Left ventricle myocardium inferior (tissue), 1 donor: Measurements from ENCODE around the gene EOLA1. TPM values are rescaled to one million over a fixed set of nuclear protein-coding genes. Genes with fewer than 3 reads are reported as not detected.
A peak's percentile ranks its signal among the peaks of the same experiment; 100 is the strongest.

ENCODE experiments used
- DNase-seq: peaks from one replicate; pipeline ENCODE4 v3.0.0-alpha.2; 2020
- H3K27ac ChIP-seq: fragments of 200-600 bp; replicated peaks from 2 replicates; pipeline ENCODE4 v1.8.0; 2021
- H3K27me3 ChIP-seq: fragments of 200-600 bp; 2 replicates; pipeline ENCODE4 v1.8.0; 2021; ENCODE audit warnings: low read depth
- H3K36me3 ChIP-seq: fragments of 200-600 bp; 2 replicates; pipeline ENCODE4 v1.8.0; 2021
- H3K4me1 ChIP-seq: fragments of 200-600 bp; 2 replicates; pipeline ENCODE4 v1.8.0; 2021
- H3K4me3 ChIP-seq: fragments of 200-600 bp; 2 replicates; pipeline ENCODE4 v1.8.0; 2021; ENCODE audit warnings: mild to moderate bottlenecking, moderate library complexity
- H3K9me3 ChIP-seq: fragments of 200-600 bp; replicated peaks from 2 replicates; pipeline ENCODE4 v1.8.0; 2021
- CTCF ChIP-seq: fragments of 200-600 bp; IDR thresholded peaks from 2 replicates; pipeline ENCODE4 v1.8.0; 2021; ENCODE audit warnings: antibody characterized with exemption, mild to moderate bottlenecking, borderline replicate concordance
- intact Hi-C: fragments of 100-400 bp; cut with micrococcal nuclease; formaldehyde crosslinking; loops from one replicate; pipeline ENCODE4 v1.11.0; 2022
- total RNA-seq: library from RNA; stranded (reverse); fragmentation: NEBNext Ultra II Directional; extraction: Animal tissue kit (Norgen Biotek cat#: 25700); gene quantifications from one replicate; pipeline ENCODE4 v1.2.1, GENCODE V29; 2021
- donor health status: DM: no; HTN: yes; CAD: no; lungs with severe emphysema.

EOLA1 gene
- total RNA-seq, 1 donor from 2014 or later, result 31.3 TPM

- Histone ChIP-seq H3K27ac (no peak overlapping the region), H3K27me3 (no peaks in the 10 kb centered on the region), H3K9me3 (no peaks in the 10 kb centered on the region), H3K4me1 (peaks cover 3% of the 10 kb centered on the region), H3K36me3 (no peaks in the 10 kb centered on the region), H3K4me3 (no peak overlapping the region)
- no peak for DNase-seq
- no peak for TF ChIP-seq CTCF
- intact Hi-C loops, result no loop called here
Observed at GRCh38 chrX:149510386-149510785, 30.4 kb upstream of the EOLA1 start.

GRCh38 chrX:149511081-149511480, 29.7 kb upstream of the EOLA1 start:
- H3K36me3 ChIP-seq, result no peaks in the 10 kb centered on the region
- TF ChIP-seq CTCF, result no peak
- intact Hi-C loops, result no loop called here
- H3K27ac ChIP-seq, result no peak overlapping the region
- H3K27me3 ChIP-seq, result no peaks in the 10 kb centered on the region
- no peak for DNase-seq
- no peaks in the 10 kb centered on the region for H3K9me3 ChIP-seq
- H3K4me3 ChIP-seq, result no peak overlapping the region
- peaks cover 3% of the 10 kb centered on the region for H3K4me1 ChIP-seq

- intact Hi-C loops, result no loop called here
- DNase-seq, result peak; percentile 35
- Histone ChIP-seq H3K27ac (no peak overlapping the region), H3K9me3 (no peaks in the 10 kb centered on the region), H3K4me3 (no peak overlapping the region), H3K27me3 (no peaks in the 10 kb centered on the region), H3K36me3 (no peaks in the 10 kb centered on the region), H3K4me1 (peaks cover 3% of the 10 kb centered on the region)
- TF ChIP-seq CTCF, result peak; percentile 68
Observed at GRCh38 chrX:149512225-149512885, 28.5 kb upstream of the EOLA1 start.

GRCh38 chrX:149513825-149514428, 26.9 kb upstream of the EOLA1 start:
- no peak overlapping the region for H3K4me3 ChIP-seq
- H3K9me3 ChIP-seq, result no peaks in the 10 kb centered on the region
- TF ChIP-seq CTCF, result no peak
- intact Hi-C loops, result no loop called here
- DNase-seq, result no peak
- no peak overlapping the region for H3K27ac ChIP-seq
- no peaks in the 10 kb centered on the region for H3K27me3 ChIP-seq
- H3K4me1 ChIP-seq, result peaks cover 3% of the 10 kb centered on the region
- no peaks in the 10 kb centered on the region for H3K36me3 ChIP-seq

- DNase-seq, result no peak
- intact Hi-C loops, result no loop called here
- peaks cover 3% of the 10 kb centered on the region for H3K4me1 ChIP-seq
Observed at GRCh38 chrX:149515954-149516602, 24.7 kb upstream of the EOLA1 start.

More at GRCh38 chrX:149515954-149516602, 24.7 kb upstream of the EOLA1 start:
- Histone ChIP-seq H3K36me3 (no peaks in the 10 kb centered on the region), H3K9me3 (no peaks in the 10 kb centered on the region), H3K27me3 (no peaks in the 10 kb centered on the region), H3K27ac (no peak overlapping the region), H3K4me3 (no peak overlapping the region)
- TF ChIP-seq CTCF, result no peak
